ENCODE measurements around the gene ACYP2. TPM values are rescaled to one million over a fixed set of nuclear protein-coding genes. Genes with fewer than 3 reads are reported as not detected.

ACYP2 gene
- total and polyA plus RNA-seq, 2 donors from 2014 or later, result 16.7 to 24.5 TPM

- no peak overlapping the region for H3K27ac ChIP-seq (ENCODE audit: low read depth in 2 of 2, low read length in 2 of 2)
- intact Hi-C loops (cut with DNase I), result no loop called here
- FAIRE-seq, result no peak
Observed at GRCh38 chr2:54213082-54213481, 97.7 kb downstream of the ACYP2 start.

GRCh38 chr2:54224997-54225396 lies 109.6 kb downstream of the ACYP2 start:
- no peak overlapping the region for H3K9ac ChIP-seq (ENCODE audit: low read length in 3 of 3)
- no peaks in the 10 kb centered on the region for H3K27me3 ChIP-seq (ENCODE audit: control insufficient read depth, insufficient read depth, low read length)
- FAIRE-seq (no peak), DNase-seq (no peak)
- H3K9me3 ChIP-seq (ENCODE audit: control insufficient read depth in 2 of 3, insufficient read depth in 1 of 3, low read length in 3 of 3), result no peaks in the 10 kb centered on the region
- H3K4me1 ChIP-seq (ENCODE audit: control insufficient read depth in 2 of 3, insufficient read depth in 2 of 3, low read depth in 1 of 3, low read length in 3 of 3), result peaks cover 0 to 3% (median 0%) of the 10 kb centered on the region in 3 donors
- no peak overlapping the region for H3K27ac ChIP-seq (ENCODE audit: low read depth in 2 of 2, low read length in 2 of 2)
- intact Hi-C loops (cut with DNase I), result no loop called here
- no peak for TF ChIP-seq CTCF (IDR thresholded peaks at IDR 0.05; ENCODE audit: borderline replicate concordance, extremely low read depth, insufficient read depth)
- no peaks in the 10 kb centered on the region for H3K36me3 ChIP-seq (ENCODE audit: control insufficient read depth in 2 of 3, insufficient read depth in 3 of 3, low read length in 3 of 3)
- no peak overlapping the region for H3K4me3 ChIP-seq (ENCODE audit: low read length in 3 of 3)

More at GRCh38 chr2:54213082-54213481, 97.7 kb downstream of the ACYP2 start:
- Histone ChIP-seq H3K36me3 (ENCODE audit: control insufficient read depth in 2 of 3, insufficient read depth in 3 of 3, low read length in 3 of 3) (no peaks in the 10 kb centered on the region), H3K4me3 (ENCODE audit: low read length in 3 of 3) (no peak overlapping the region), H3K9ac (ENCODE audit: low read length in 3 of 3) (no peak overlapping the region), H3K9me3 (ENCODE audit: control insufficient read depth in 2 of 3, insufficient read depth in 1 of 3, low read length in 3 of 3) (peaks cover 0 to 9% (median 0%) of the 10 kb centered on the region in 3 donors), H3K4me1 (ENCODE audit: control insufficient read depth in 2 of 3, insufficient read depth in 2 of 3, low read depth in 1 of 3, low read length in 3 of 3) (no peaks in the 10 kb centered on the region), H3K27me3 (ENCODE audit: control insufficient read depth, insufficient read depth, low read length) (no peaks in the 10 kb centered on the region)
- no peak for TF ChIP-seq CTCF (IDR thresholded peaks at IDR 0.05; ENCODE audit: borderline replicate concordance, extremely low read depth, insufficient read depth)
- no peak for DNase-seq

GRCh38 chr2:54226260-54226659 lies 110.8 kb downstream of the ACYP2 start:
- Histone ChIP-seq H3K36me3 (ENCODE audit: control insufficient read depth in 2 of 3, insufficient read depth in 3 of 3, low read length in 3 of 3) (no peaks in the 10 kb centered on the region), H3K9me3 (ENCODE audit: control insufficient read depth in 2 of 3, insufficient read depth in 1 of 3, low read length in 3 of 3) (no peaks in the 10 kb centered on the region), H3K27ac (ENCODE audit: low read depth in 2 of 2, low read length in 2 of 2) (no peak overlapping the region), H3K9ac (ENCODE audit: low read length in 3 of 3) (no peak overlapping the region), H3K4me3 (ENCODE audit: low read length in 3 of 3) (no peak overlapping the region), H3K27me3 (ENCODE audit: control insufficient read depth, insufficient read depth, low read length) (no peaks in the 10 kb centered on the region), H3K4me1 (ENCODE audit: control insufficient read depth in 2 of 3, insufficient read depth in 2 of 3, low read depth in 1 of 3, low read length in 3 of 3) (peaks cover 0 to 3% (median 0%) of the 10 kb centered on the region in 3 donors)
- FAIRE-seq, result no peak
- peak in 1 of 5 donors; percentile 9 for DNase-seq
- intact Hi-C loops (cut with DNase I), result no loop called here
- TF ChIP-seq CTCF (IDR thresholded peaks at IDR 0.05; ENCODE audit: borderline replicate concordance, extremely low read depth, insufficient read depth), result no peak

- intact Hi-C loops (cut with DNase I), result no loop called here
- no peaks in the 10 kb centered on the region for H3K36me3 ChIP-seq (ENCODE audit: control insufficient read depth in 2 of 3, insufficient read depth in 3 of 3, low read length in 3 of 3)
- no peak overlapping the region for H3K9ac ChIP-seq (ENCODE audit: low read length in 3 of 3)
- H3K9me3 ChIP-seq (ENCODE audit: control insufficient read depth in 2 of 3, insufficient read depth in 1 of 3, low read length in 3 of 3), result no peaks in the 10 kb centered on the region
- no peak overlapping the region for H3K27ac ChIP-seq (ENCODE audit: low read depth in 2 of 2, low read length in 2 of 2)
- FAIRE-seq (no peak), DNase-seq (no peak)
- no peak overlapping the region for H3K4me3 ChIP-seq (ENCODE audit: low read length in 3 of 3)
- no peak for TF ChIP-seq CTCF (IDR thresholded peaks at IDR 0.05; ENCODE audit: borderline replicate concordance, extremely low read depth, insufficient read depth)
- peaks cover 0 to 3% (median 0%) of the 10 kb centered on the region in 3 donors for H3K4me1 ChIP-seq (ENCODE audit: control insufficient read depth in 2 of 3, insufficient read depth in 2 of 3, low read depth in 1 of 3, low read length in 3 of 3)
- no peaks in the 10 kb centered on the region for H3K27me3 ChIP-seq (ENCODE audit: control insufficient read depth, insufficient read depth, low read length)
Observed at GRCh38 chr2:54227798-54228197, 112.4 kb downstream of the ACYP2 start.
